ENCODE measurements around the gene KCNE1. TPM values are rescaled to one million over a fixed set of nuclear protein-coding genes. Genes with fewer than 3 reads are reported as not detected.
"Not testable (repeated sequence)": the region's sequence is repeated elsewhere in the genome, so short reads cannot be mapped to it uniquely, and the experiment has no call there.

Gene KCNE1
- total RNA-seq, 1 donor from 2014 or later = 0.32 TPM

DNA sequence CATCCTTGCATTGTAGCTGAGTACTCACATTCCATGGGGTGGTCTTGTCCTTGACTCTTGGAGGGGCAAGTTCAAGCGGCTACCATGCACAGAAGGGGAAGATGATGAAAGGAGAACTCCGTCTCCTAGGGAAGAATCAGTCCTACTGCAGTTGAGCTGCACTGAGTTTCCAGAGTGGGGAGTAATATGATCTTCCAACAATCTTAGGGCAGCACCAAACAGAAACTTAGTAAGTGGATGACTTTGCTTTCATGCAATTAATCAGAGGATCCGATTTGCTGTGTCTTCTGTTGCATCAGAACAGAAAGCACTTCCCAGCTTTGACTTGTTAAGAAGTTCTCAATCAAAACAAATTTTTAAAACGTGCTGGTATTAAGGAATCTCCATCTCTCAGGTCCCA, 88.2 kb downstream of the KCNE1 start, which contains the start of gene SMIM34:
Gene SMIM34, minus strand, starts transcription at position 147 of the 400 bp plus-strand sequence. Its CDS starts 112 bp downstream, at position 35.
- not testable (repeated sequence) for H3K4me1 Mint-ChIP-seq (ENCODE audit: low read depth); H3K27ac Mint-ChIP-seq (ENCODE audit: unreplicated experiment); H3K27me3 Mint-ChIP-seq (ENCODE audit: low read depth); H3K9me3 Mint-ChIP-seq (ENCODE audit: low read depth); H3K36me3 Mint-ChIP-seq (ENCODE audit: low read depth); H3K4me3 Mint-ChIP-seq (ENCODE audit: unreplicated experiment); DNase-seq (ENCODE audit: low spot score)

DNA sequence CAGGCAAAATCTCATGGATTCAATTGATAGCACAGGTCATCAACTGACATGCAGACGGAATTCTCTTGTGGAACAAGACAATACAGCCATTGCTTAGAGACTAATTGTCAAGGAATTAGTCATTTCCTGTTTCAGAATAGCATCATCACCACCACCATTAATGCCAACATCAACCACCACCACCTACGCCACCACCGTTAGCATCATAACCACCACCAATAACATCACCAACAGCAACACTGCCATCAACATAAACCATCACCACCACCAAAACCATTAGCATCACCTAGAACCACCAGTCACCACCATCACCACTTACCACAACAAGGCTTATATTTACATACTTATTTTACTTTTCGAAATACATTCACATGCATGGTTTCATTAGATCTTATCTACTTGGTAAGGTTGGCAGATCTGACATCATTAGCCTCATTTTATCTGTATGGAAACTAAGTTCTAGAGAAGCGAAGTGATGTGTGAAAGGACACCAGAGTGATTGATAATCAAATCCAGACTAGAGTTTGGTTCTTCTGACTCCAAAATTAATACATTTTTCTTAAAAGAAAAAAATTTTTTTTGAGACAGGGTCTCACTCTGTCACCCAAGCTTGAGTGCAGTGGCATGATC, 94.4 kb downstream of the KCNE1 start:
- H3K27me3 Mint-ChIP-seq (ENCODE audit: low read depth); H3K4me3 Mint-ChIP-seq (ENCODE audit: unreplicated experiment): not testable (repeated sequence)

DNA sequence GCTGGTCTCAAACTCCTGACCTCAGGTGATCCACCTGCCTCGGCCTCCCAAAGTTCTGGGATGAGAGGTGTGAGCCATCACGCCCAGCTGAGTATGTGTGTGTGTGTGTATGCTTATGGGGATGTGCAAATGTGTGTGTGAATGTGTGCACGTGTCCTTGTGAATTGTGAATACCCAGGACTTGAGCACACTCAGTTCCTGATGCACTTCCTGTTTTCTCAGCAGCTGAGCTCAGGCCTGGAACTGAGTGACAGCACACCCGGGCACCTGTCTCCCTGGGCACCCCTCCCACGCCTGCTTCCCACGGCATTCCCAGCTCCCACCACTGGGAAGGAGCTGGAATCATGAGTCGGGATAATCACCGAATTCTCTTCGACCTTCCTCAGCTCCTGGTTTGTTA, 104.7 kb downstream of the KCNE1 start:
- H3K4me3 Mint-ChIP-seq (ENCODE audit: unreplicated experiment); H3K9me3 Mint-ChIP-seq (ENCODE audit: low read depth); H3K4me1 Mint-ChIP-seq (ENCODE audit: low read depth); DNase-seq (ENCODE audit: low spot score); H3K27ac Mint-ChIP-seq (ENCODE audit: unreplicated experiment); H3K36me3 Mint-ChIP-seq (ENCODE audit: low read depth); H3K27me3 Mint-ChIP-seq (ENCODE audit: low read depth): not testable (repeated sequence)

More for the DNA sequence above, 94.4 kb downstream of the KCNE1 start:
- not testable (repeated sequence) for H3K9me3 Mint-ChIP-seq (ENCODE audit: low read depth); H3K36me3 Mint-ChIP-seq (ENCODE audit: low read depth); DNase-seq (ENCODE audit: low spot score); H3K4me1 Mint-ChIP-seq (ENCODE audit: low read depth); H3K27ac Mint-ChIP-seq (ENCODE audit: unreplicated experiment)

DNA sequence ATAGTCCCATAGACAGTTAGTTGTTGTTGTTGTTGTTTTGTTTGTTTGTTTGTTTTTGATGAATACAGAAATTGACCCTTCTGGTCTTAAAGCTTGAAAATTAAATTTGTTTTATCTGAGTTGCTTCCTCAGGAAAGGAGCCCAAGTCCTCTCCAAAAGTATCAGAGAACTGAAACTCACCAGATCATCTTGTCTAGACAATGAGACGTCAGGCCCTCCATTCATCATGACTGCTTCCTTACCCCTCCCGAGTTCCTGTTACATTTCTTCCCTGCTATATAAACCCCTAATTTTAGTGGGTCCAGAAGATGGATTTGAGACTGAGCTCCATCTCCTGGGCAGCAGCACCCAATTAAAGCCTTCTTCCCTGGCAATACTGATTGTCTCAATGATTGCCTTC, 105.3 kb downstream of the KCNE1 start:
- not testable (repeated sequence) for H3K4me1 Mint-ChIP-seq (ENCODE audit: low read depth)

DNA sequence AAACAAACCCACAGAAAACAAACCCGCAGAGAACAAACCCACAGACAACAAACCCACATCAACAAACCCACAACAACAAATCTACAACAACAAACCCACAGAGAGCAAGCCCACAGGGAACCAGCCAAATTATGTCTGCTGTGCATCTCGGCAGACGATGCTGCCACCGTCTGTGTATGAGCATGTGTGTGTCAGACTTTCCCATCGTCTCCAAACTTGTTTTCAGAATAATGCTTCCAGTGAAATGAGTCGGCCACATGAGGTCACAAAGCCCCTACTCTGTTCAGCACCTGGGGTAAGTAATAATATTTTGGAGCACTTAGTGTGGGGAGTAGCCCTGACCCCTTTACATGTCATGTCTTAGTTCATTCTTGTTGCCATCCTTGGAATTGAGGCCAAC, 105.9 kb downstream of the KCNE1 start:
- H3K36me3 Mint-ChIP-seq (ENCODE audit: low read depth); H3K4me3 Mint-ChIP-seq (ENCODE audit: unreplicated experiment); DNase-seq (ENCODE audit: low spot score); H3K27me3 Mint-ChIP-seq (ENCODE audit: low read depth); H3K4me1 Mint-ChIP-seq (ENCODE audit: low read depth); H3K27ac Mint-ChIP-seq (ENCODE audit: unreplicated experiment); H3K9me3 Mint-ChIP-seq (ENCODE audit: low read depth): not testable (repeated sequence)

More for the DNA sequence above, 105.3 kb downstream of the KCNE1 start:
- not testable (repeated sequence) for H3K27ac Mint-ChIP-seq (ENCODE audit: unreplicated experiment); H3K4me3 Mint-ChIP-seq (ENCODE audit: unreplicated experiment); DNase-seq (ENCODE audit: low spot score); H3K9me3 Mint-ChIP-seq (ENCODE audit: low read depth); H3K27me3 Mint-ChIP-seq (ENCODE audit: low read depth); H3K36me3 Mint-ChIP-seq (ENCODE audit: low read depth)

DNA sequence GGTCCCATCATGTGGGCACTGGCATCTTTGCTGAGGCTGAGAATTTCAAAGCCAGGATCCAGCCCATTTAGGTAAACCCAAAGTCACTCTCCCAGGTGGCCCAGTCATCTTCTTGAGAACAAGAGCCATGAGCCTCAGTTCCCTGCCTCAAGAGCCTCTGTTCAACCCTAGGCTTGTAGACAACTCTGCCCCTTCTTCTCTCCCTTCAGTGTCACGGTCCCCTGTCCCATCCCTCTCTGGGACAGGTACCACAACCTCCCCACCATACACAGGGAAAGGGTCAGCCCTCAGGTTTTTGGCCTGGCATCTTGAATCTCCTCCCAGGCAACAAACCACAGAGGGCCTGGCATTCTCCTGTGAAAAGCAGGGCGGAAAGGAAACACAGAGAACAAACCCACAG, 106.3 kb downstream of the KCNE1 start:
- H3K27ac Mint-ChIP-seq (ENCODE audit: unreplicated experiment); H3K9me3 Mint-ChIP-seq (ENCODE audit: low read depth); H3K27me3 Mint-ChIP-seq (ENCODE audit: low read depth); DNase-seq (ENCODE audit: low spot score); H3K4me1 Mint-ChIP-seq (ENCODE audit: low read depth); H3K36me3 Mint-ChIP-seq (ENCODE audit: low read depth); H3K4me3 Mint-ChIP-seq (ENCODE audit: unreplicated experiment): not testable (repeated sequence)

DNA sequence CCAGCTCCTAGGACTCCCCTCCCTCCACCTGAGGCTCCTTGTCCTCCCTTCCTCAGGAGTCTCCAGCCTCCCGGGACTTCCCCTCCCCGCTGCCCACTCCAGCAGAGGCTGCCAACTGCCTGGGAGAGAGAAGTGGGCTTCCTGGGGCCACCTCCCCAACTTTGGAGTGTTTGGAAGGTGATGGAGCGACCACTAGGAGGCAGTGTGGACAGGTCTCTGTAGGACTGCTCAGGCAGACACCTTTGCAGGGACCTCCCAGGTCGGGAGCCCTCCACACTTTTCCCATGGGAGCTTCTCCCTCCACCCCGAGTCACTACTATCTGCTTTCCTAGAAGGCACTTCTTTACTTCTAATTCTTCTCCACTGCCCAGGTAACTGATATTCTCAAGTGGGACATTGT, 107.3 kb downstream of the KCNE1 start:
- H3K27me3 Mint-ChIP-seq (ENCODE audit: low read depth); H3K27ac Mint-ChIP-seq (ENCODE audit: unreplicated experiment): not testable (repeated sequence)

DNA sequence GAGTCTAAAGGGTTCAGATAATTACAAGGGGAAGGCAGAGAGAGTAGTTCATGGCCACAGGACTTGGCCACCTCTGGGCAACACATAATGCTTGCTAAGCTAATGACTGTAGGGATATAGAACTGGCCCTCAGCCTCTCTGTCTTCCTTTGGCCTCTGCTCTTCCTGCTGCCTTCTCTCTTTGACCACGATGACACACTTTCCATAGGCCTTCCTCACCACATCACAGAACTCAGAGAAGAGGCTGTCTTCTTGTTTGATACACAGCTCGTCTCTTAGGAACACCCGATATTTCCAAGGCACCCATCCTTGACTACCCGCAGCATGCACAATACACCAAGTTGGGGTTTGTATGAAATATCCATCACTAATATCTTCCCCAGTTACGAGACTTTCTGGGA, 111.5 kb downstream of the KCNE1 start:
- H3K4me3 Mint-ChIP-seq (ENCODE audit: unreplicated experiment); H3K36me3 Mint-ChIP-seq (ENCODE audit: low read depth); DNase-seq (ENCODE audit: low spot score); H3K27me3 Mint-ChIP-seq (ENCODE audit: low read depth); H3K4me1 Mint-ChIP-seq (ENCODE audit: low read depth); H3K9me3 Mint-ChIP-seq (ENCODE audit: low read depth); H3K27ac Mint-ChIP-seq (ENCODE audit: unreplicated experiment): not testable (repeated sequence)

More for the DNA sequence above, 107.3 kb downstream of the KCNE1 start:
- H3K4me3 Mint-ChIP-seq (ENCODE audit: unreplicated experiment); H3K36me3 Mint-ChIP-seq (ENCODE audit: low read depth); H3K4me1 Mint-ChIP-seq (ENCODE audit: low read depth); H3K9me3 Mint-ChIP-seq (ENCODE audit: low read depth); DNase-seq (ENCODE audit: low spot score): not testable (repeated sequence)

Other genes with a start within 250 kb of the KCNE1 start
- 0.35 TPM in 1 of 3 replicates, not detected in the others for gene KCNE2, start 148.2 kb downstream of the KCNE1 start, total RNA-seq
- 5.5 to 20.8 TPM (median 8.0 TPM) in 3 replicates for gene SMIM11, start 136.7 kb downstream of the KCNE1 start, total RNA-seq
- not detected in 3 replicates for gene SMIM34, start 88.3 kb downstream of the KCNE1 start, total RNA-seq
- 41.4 to 84.5 TPM (median 80.9 TPM) in 3 replicates for gene RCAN1, start 102.9 kb upstream of the KCNE1 start, total RNA-seq
- gene CLIC6, start 156.8 kb upstream of the KCNE1 start, total RNA-seq = 0.08 to 0.24 TPM (median 0.17 TPM) in 3 replicates